Endodermal cell (in vitro differentiated cells): ENCODE measurements around the gene TULP1. TPM values are rescaled to one million over a fixed set of nuclear protein-coding genes. Genes with fewer than 3 reads are reported as not detected.

Experiments
- DNase-seq: peaks from one replicate; pipeline ENCODE4 v3.0.0-alpha.2; 2017
- H3K27ac ChIP-seq: 2 replicates; pipeline ENCODE4 v1.5.1; 2013; ENCODE audit warnings: mild to moderate bottlenecking, low read depth, low read length, moderate library complexity
- H3K27me3 ChIP-seq: 2 replicates; pipeline ENCODE4 v1.6.1; 2013; ENCODE audit warnings: mild to moderate bottlenecking, low read length, moderate library complexity; ENCODE audit not compliant: insufficient read depth, control insufficient read depth, poor library complexity, severe bottlenecking
- H3K36me3 ChIP-seq: 2 replicates; pipeline ENCODE4 v1.7.0; 2013; ENCODE audit warnings: mild to moderate bottlenecking, low read length, moderate library complexity; ENCODE audit not compliant: control insufficient read depth, insufficient read depth
- H3K4me1 ChIP-seq: one replicate; pipeline ENCODE4 v1.7.0; 2013; ENCODE audit warnings: low read length; ENCODE audit not compliant: control insufficient read depth, insufficient read depth
- H3K4me3 ChIP-seq: 2 replicates; pipeline ENCODE4 v1.5.1; 2013; ENCODE audit warnings: mild to moderate bottlenecking, low read length, moderate library complexity
- H3K9ac ChIP-seq: 2 replicates; pipeline ENCODE4 v1.6.1; 2013; ENCODE audit warnings: mild to moderate bottlenecking, low read length, moderate library complexity; ENCODE audit not compliant: poor library complexity, severe bottlenecking; ENCODE audit errors: extremely low read depth
- H3K9me3 ChIP-seq: 2 replicates; pipeline ENCODE4 v1.6.1; 2013; ENCODE audit warnings: mild to moderate bottlenecking, low read length, moderate library complexity; ENCODE audit not compliant: control insufficient read depth
- H3K27ac Mint-ChIP-seq: 2 replicates; pipeline ENCODE4 v1.8.0; 2020; ENCODE audit warnings: mixed read lengths
- H3K27me3 Mint-ChIP-seq: 2 replicates; pipeline ENCODE4 v1.8.0; 2021; ENCODE audit warnings: mild to moderate bottlenecking, mixed read lengths; ENCODE audit not compliant: insufficient read depth
- H3K36me3 Mint-ChIP-seq: 2 replicates; pipeline ENCODE4 v1.8.0; 2020; ENCODE audit warnings: low read depth, mixed read lengths
- H3K4me1 Mint-ChIP-seq: 2 replicates; pipeline ENCODE4 v1.8.0; 2020; ENCODE audit warnings: mixed read lengths
- H3K4me3 Mint-ChIP-seq: 2 replicates; pipeline ENCODE4 v1.8.0; 2020; ENCODE audit warnings: mild to moderate bottlenecking, moderate library complexity, mixed read lengths
- H3K9me3 Mint-ChIP-seq: 2 replicates; pipeline ENCODE4 v1.8.0; 2020; ENCODE audit warnings: mild to moderate bottlenecking, mixed read lengths
- WGBS, 2 experiments: methylation state at CpG; one replicate each; pipeline versions ENCODE4 v1.1.5 to v1.1.7; 2013; ENCODE audit warnings: missing lambda C conversion rate in 2 of 2, mixed read lengths in 1 of 2; ENCODE audit not compliant: insufficient coverage in 1 of 2, insufficient read length in 1 of 2; 5-methylcytosine and 5-hydroxymethylcytosine counted together
- total RNA-seq, 2 donors: library from RNA; stranded (reverse); fragmentation: NEBNext Ultra II Directional in 1 of 2; extraction: Animal tissue kit (Norgen Biotek cat#: 25700) in 1 of 2; gene quantifications; 2 replicates in 1 of 2; 3 replicates in 1 of 2; pipeline ENCODE4 v1.2.1, GENCODE V29; 2021
- TF ChIP-seq, protein P1 (sequence below): fragments of 200-600 bp; sonication (generic); conservative IDR thresholded peaks from 2 replicates; pipeline ENCODE4 v1.5.0; 2021; ENCODE audit warnings: antibody characterized with exemption, mild to moderate bottlenecking

TULP1 gene
- total RNA-seq, 2 donors from 2014 or later = 0.29 to 4.0 TPM

DNA sequence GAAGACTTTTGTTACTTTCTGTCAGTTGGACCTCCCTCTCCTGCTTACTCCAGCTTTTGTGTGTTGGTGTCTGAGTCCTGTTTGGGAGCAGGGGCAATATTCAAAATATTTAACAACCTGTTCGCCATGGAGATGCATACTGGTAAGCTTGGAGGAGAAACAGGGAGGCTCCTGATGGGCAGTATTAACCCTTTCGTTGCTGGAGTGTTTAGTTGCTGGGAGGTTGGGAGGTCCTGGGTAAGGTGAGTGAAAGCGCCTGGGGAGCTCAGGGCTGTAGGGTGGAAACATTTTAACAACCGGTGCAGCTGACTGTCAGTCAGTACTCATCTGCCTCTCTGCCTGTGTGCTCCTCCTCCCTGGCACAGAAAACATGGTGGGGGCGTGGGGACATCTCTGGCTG lies 4.2 kb downstream of the TULP1 start:
- Histone ChIP-seq H3K4me1 (no peaks in the 10 kb centered on the region), H3K36me3 (no peaks in the 10 kb centered on the region), H3K4me3 (no peak overlapping the region), H3K27ac (no peak overlapping the region), H3K27me3 (no peaks in the 10 kb centered on the region), H3K9me3 (no peaks in the 10 kb centered on the region), H3K9ac (no peak overlapping the region)
- no peaks in the 10 kb centered on the region for H3K4me1 Mint-ChIP-seq
- H3K9me3 Mint-ChIP-seq = no peaks in the 10 kb centered on the region
- H3K36me3 Mint-ChIP-seq = no peaks in the 10 kb centered on the region
- no peak overlapping the region for H3K4me3 Mint-ChIP-seq
- no peak overlapping the region for H3K27ac Mint-ChIP-seq
- 50 to 74% methylated on average over 2 to 5 of the region's 5 CpGs for WGBS, 2 experiments
- H3K27me3 Mint-ChIP-seq = peaks cover 25% of the 10 kb centered on the region
- no peak for DNase-seq
- TF ChIP-seq, protein P1, sequence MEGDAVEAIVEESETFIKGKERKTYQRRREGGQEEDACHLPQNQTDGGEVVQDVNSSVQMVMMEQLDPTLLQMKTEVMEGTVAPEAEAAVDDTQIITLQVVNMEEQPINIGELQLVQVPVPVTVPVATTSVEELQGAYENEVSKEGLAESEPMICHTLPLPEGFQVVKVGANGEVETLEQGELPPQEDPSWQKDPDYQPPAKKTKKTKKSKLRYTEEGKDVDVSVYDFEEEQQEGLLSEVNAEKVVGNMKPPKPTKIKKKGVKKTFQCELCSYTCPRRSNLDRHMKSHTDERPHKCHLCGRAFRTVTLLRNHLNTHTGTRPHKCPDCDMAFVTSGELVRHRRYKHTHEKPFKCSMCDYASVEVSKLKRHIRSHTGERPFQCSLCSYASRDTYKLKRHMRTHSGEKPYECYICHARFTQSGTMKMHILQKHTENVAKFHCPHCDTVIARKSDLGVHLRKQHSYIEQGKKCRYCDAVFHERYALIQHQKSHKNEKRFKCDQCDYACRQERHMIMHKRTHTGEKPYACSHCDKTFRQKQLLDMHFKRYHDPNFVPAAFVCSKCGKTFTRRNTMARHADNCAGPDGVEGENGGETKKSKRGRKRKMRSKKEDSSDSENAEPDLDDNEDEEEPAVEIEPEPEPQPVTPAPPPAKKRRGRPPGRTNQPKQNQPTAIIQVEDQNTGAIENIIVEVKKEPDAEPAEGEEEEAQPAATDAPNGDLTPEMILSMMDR = no peak

DNA sequence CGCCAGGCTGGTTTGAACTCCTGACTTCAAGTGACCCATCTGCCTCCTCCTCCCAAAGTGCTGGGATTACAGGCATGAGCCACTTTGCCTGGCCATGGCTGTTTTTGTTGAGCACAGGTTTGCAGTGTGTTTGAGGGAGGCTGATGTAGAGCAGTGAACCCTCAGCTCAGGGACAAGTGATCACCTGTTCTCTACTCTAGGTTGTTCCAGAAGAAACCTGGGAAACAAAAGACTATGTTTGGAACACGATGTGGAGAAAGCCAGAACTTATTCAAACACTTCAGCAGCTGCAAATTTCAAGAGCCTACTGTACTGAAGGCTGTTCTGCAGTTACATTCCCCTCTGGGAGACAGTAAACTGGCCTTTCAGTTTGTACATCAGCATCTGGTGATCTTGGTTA lies 4.7 kb downstream of the TULP1 start:
- Mint-ChIP-seq H3K27ac (no peak overlapping the region), H3K9me3 (no peaks in the 10 kb centered on the region), H3K4me1 (no peaks in the 10 kb centered on the region), H3K36me3 (no peaks in the 10 kb centered on the region), H3K4me3 (no peak overlapping the region), H3K27me3 (peaks cover 25% of the 10 kb centered on the region)
- Histone ChIP-seq H3K4me3 (no peak overlapping the region), H3K4me1 (no peaks in the 10 kb centered on the region), H3K27me3 (no peaks in the 10 kb centered on the region), H3K36me3 (no peaks in the 10 kb centered on the region), H3K9me3 (no peaks in the 10 kb centered on the region), H3K9ac (no peak overlapping the region), H3K27ac (no peak overlapping the region)
- WGBS, 2 experiments = 63 to 87% methylated on average over 1 to 2 of the region's 2 CpGs
- TF ChIP-seq, protein P1 = no peak
- DNase-seq = no peak

DNA sequence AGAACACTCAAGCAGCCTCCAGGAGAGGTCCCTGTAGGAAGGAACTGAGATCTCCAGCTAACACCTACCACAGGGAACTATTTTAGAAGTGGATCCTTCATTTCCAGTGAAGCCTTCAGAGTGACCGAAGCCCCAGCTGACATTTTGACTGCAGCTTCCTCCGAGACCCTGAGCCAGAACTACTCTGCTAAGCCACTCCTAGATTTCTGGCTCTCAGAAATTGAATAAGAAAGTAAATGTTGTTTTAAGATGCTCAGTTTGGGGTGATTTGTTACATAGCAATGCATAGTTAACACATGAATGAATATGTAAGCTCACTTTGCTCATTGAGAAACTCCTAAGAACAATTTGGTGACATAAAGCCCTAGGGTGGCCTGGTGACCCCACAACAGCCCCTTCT lies 5.5 kb downstream of the TULP1 start:
- no peaks in the 10 kb centered on the region for H3K9me3 ChIP-seq
- WGBS, 2 experiments = 93 to 100% methylated on average over 1 to 2 of the region's 2 CpGs
- DNase-seq = no peak
- no peaks in the 10 kb centered on the region for H3K4me1 ChIP-seq
- no peak overlapping the region for H3K27ac ChIP-seq
- peaks cover 25% of the 10 kb centered on the region for H3K27me3 Mint-ChIP-seq
- no peak overlapping the region for H3K4me3 ChIP-seq
- H3K4me3 Mint-ChIP-seq = no peak overlapping the region
- H3K4me1 Mint-ChIP-seq = no peaks in the 10 kb centered on the region
- no peaks in the 10 kb centered on the region for H3K27me3 ChIP-seq
- no peak overlapping the region for H3K27ac Mint-ChIP-seq
- H3K36me3 ChIP-seq = no peaks in the 10 kb centered on the region
- no peaks in the 10 kb centered on the region for H3K36me3 Mint-ChIP-seq
- TF ChIP-seq, protein P1 = no peak
- H3K9ac ChIP-seq = no peak overlapping the region
- H3K9me3 Mint-ChIP-seq = no peaks in the 10 kb centered on the region
